ENCODE measurements around the gene CYP19A1. TPM values are rescaled to one million over a fixed set of nuclear protein-coding genes. Genes with fewer than 3 reads are reported as not detected.

The CYP19A1 gene
- total and polyA plus RNA-seq, 2 of the 8 experiments (the other 6 are each of a cell fraction or from before 2014, with no cell fraction given): not detected

- Histone ChIP-seq H3K36me3 (ENCODE audit: control insufficient read depth in 2 of 4, insufficient read depth in 4 of 4, low read length in 3 of 4) (no peaks in the 10 kb centered on the region), H3K9me3 (ENCODE audit: insufficient read depth in 2 of 2, low read depth in 1 of 2, low read length in 1 of 2) (no peaks in the 10 kb centered on the region), H4K5ac (ENCODE audit: insufficient read length, low read depth, low read length) (no peak overlapping the region), H3K4me1 (replicated peaks in 1 of 4; ENCODE audit: control insufficient read depth in 3 of 4, insufficient read depth in 4 of 4, low read length in 3 of 4) (no peaks in the 10 kb centered on the region), H3K18ac (ENCODE audit: extremely low read depth, low read length) (no peak overlapping the region), H3K9ac (replicated peaks in 1 of 4; ENCODE audit: extremely low read depth in 1 of 4, low read depth in 3 of 4, low read length in 3 of 4) (no peak overlapping the region), H4K8ac (ENCODE audit: extremely low read depth, insufficient read depth, low read length) (no peak overlapping the region), H2BK120ac (replicated peaks; ENCODE audit: low read depth, low read length) (no peak overlapping the region), H3K14ac (ENCODE audit: insufficient read length) (no peak overlapping the region), H3K4ac (replicated peaks; ENCODE audit: insufficient read length, low read depth, low read length) (no peak overlapping the region), H2AK5ac (ENCODE audit: low read depth, low read length) (no peak overlapping the region), H2BK20ac (ENCODE audit: low read length) (no peak overlapping the region), H2AFZ (ENCODE audit: low read length) (no peak overlapping the region), H2BK15ac (ENCODE audit: low read length) (no peak overlapping the region), H2BK12ac (ENCODE audit: low read depth, low read length) (no peak overlapping the region), H3K4me2 (ENCODE audit: insufficient read depth in 1 of 2, low read depth in 2 of 2, low read length in 2 of 2) (no peak overlapping the region), H2BK5ac (ENCODE audit: low read depth, low read length) (no peak overlapping the region), H3K56ac (replicated peaks; ENCODE audit: insufficient read length, low read depth, low read length) (no peak overlapping the region), H3K4me3 (ENCODE audit: extremely low read depth in 1 of 4, insufficient read depth in 2 of 4, low read depth in 3 of 4, low read length in 4 of 4) (no peak overlapping the region), H4K20me1 (replicated peaks in 1 of 2; ENCODE audit: control insufficient read depth in 1 of 2, insufficient read depth in 2 of 2, low read length in 2 of 2) (no peaks in the 10 kb centered on the region), H3K79me2 (ENCODE audit: control insufficient read depth in 1 of 2, insufficient read depth in 2 of 2, low read length in 2 of 2) (no peaks in the 10 kb centered on the region), H4K91ac (replicated peaks; ENCODE audit: insufficient read length, low read length) (no peak overlapping the region), H3K27ac (ENCODE audit: low read depth, low read length) (no peak overlapping the region), H3K23ac (ENCODE audit: insufficient read length) (no peak overlapping the region), H3K79me1 (ENCODE audit: low read depth, low read length) (no peaks in the 10 kb centered on the region), H3K23me2 (ENCODE audit: low read depth, low read length) (no peaks in the 10 kb centered on the region), H3K27me3 (replicated peaks in 1 of 4; ENCODE audit: control insufficient read depth in 3 of 4, extremely low read depth in 1 of 4, insufficient read depth in 3 of 4, low read length in 3 of 4) (no peaks in the 10 kb centered on the region)
- 96% methylated on average over 6 of the region's 6 CpGs; no CpG with 5 or more reads in 1 of the 2 experiments for WGBS, 2 experiments (ENCODE audit: extremely low coverage in 1 of 2, insufficient coverage in 1 of 2, insufficient read length in 1 of 2, insufficient replicate concordance in 2 of 2, low coverage in 1 of 2, low lambda C conversion rate in 2 of 2, missing lambda C conversion rate in 1 of 2)
- POLR2A ChIA-PET (ENCODE audit: partially characterized antibody): no interaction called here
- CTCF ChIA-PET (ENCODE audit: partially characterized antibody): no interaction called here
- no peak for DNase-seq (ENCODE audit: low read depth in 1 of 2, low spot score in 2 of 2)
- TF ChIP-seq E2F6 (IDR thresholded peaks at IDR 0.05) (no peak), MAFK (IDR thresholded peaks at IDR 0.05; ENCODE audit: low read depth, low read length) (no peak), CHD1 (IDR thresholded peaks at IDR 0.05; ENCODE audit: low read depth, low read length) (no peak)
- FAIRE-seq: no peak
These were observed 18.6 kb upstream of the CYP19A1 start for GRCh38 chr15:51356983-51357382.
